Endothelial cell of umbilical vein (primary cell): ENCODE results near the gene TEX54.

Experiments
- CTCF ChIP-seq, 2 donors: IDR thresholded peaks; 1 replicate in 1 of 2; 2 replicates in 1 of 2; pipeline ENCODE4 v1.5.1; 2011; ENCODE audit warnings: low read length in 2 of 2, mild to moderate bottlenecking in 2 of 2, moderate library complexity in 2 of 2, control low read depth in 1 of 2, inconsistent platforms in 1 of 2, low read depth in 1 of 2; ENCODE audit not compliant: insufficient read depth in 1 of 2; ENCODE audit errors: extremely low read depth in 1 of 2
- EZH2 ChIP-seq: IDR thresholded peaks from 2 replicates; pipeline ENCODE4 v1.6.1; 2012; ENCODE audit warnings: borderline replicate concordance, low read depth, mild to moderate bottlenecking, moderate library complexity, low read length, inconsistent platforms; ENCODE audit not compliant: severe bottlenecking
- FOS ChIP-seq: IDR thresholded peaks from 2 replicates; pipeline ENCODE4 v1.6.1; 2011; ENCODE audit warnings: mild to moderate bottlenecking, low read length, moderate library complexity, borderline replicate concordance; ENCODE audit not compliant: insufficient read depth
- GATA2 ChIP-seq: IDR thresholded peaks from 2 replicates; pipeline ENCODE4 v1.7.0; 2011; ENCODE audit warnings: low read depth, mild to moderate bottlenecking, moderate library complexity, mixed read lengths, low read length; ENCODE audit not compliant: insufficient read length, insufficient read depth
- MAX ChIP-seq: IDR thresholded peaks from 2 replicates; pipeline ENCODE4 v1.6.1; 2011; ENCODE audit not compliant: insufficient read depth, insufficient read length
- MYC ChIP-seq: IDR thresholded peaks from one replicate; pipeline ENCODE4 v1.6.1; 2011; ENCODE audit warnings: mild to moderate bottlenecking, low read depth, low read length
- POLR2AphosphoS5 ChIP-seq: IDR thresholded peaks from 2 replicates; pipeline ENCODE4 v1.6.1; 2012; ENCODE audit warnings: low read depth, mild to moderate bottlenecking, control low read depth, low read length, moderate library complexity; ENCODE audit not compliant: insufficient read depth

- no peak for TF ChIP-seq CTCF (IDR thresholded peaks at IDR 0.05; ENCODE audit: extremely low read depth in 1 of 2, insufficient read depth in 1 of 2, low read depth in 1 of 2, low read length in 2 of 2)
- no peak for TF ChIP-seq EZH2
- no peak for TF ChIP-seq MAX
- TF ChIP-seq POLR2AphosphoS5 = no peak
- no peak for TF ChIP-seq MYC
- no peak for TF ChIP-seq GATA2
- no peak for TF ChIP-seq FOS
Observed at GRCh38 chr11:62810748-62811147, 21.9 kb downstream of the TEX54 start.
